Stimulated activated CD4-positive, alpha-beta T cell treated with anti-CD3 and anti-CD28 coated beads, Interleukin-1b, Interleukin-23, amount 100 ng/mL, for 24 hours (primary cell): Measurements from ENCODE around the gene AMDHD2.
"Not testable (repeated sequence)": the region's sequence is repeated elsewhere in the genome, so short reads cannot be mapped to it uniquely, and the experiment has no call there.

Source experiments
- DNase-seq, 4 experiments: peaks; one replicate each; pipeline ENCODE4 v3.0.0-alpha.2; 2020; ENCODE audit warnings: low read depth in 4 of 4, low spot score in 1 of 4

The AMDHD2 gene

DNA sequence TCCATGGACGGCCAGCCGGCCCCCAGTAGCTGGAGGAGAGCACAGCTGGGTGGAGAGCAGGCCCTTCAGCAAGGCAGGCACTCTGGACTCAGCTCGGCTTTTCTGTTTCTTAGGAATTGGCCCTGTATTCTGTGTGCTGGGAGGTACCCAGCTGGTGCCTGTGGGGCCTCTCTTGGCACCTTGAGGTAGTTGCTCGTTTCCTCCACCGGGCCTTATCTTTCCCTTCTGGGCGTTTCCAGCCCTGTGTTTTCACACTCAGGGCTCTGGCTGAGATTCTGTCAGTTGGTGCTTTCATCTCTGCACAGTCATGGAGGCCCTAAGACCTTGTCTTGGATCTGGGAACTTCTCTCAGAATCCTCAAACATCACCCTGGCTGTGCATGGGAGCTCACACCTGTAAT, 47.3 kb downstream of the AMDHD2 start:
- DNase-seq: not testable (repeated sequence)

DNA sequence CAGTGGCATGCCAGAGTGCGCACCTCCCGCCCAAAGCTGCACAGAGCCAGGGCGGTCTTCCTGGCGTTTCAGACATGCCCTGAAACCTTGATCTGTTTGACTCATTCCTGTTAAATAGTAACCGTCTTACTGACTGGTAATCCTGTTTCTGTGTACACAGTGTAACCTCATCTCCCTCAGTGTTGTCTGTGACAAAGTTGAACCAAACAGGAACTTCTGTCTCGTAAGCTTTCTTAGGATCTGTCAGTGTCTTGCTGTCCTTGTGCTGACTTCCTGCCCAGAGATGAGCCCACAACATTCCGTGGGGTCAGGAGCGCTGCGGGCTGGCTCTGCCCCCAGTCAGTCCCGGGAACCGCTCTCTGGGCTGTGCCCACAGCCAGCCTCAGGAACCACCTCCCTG, 48.4 kb downstream of the AMDHD2 start:
- not testable (repeated sequence) for DNase-seq

DNA sequence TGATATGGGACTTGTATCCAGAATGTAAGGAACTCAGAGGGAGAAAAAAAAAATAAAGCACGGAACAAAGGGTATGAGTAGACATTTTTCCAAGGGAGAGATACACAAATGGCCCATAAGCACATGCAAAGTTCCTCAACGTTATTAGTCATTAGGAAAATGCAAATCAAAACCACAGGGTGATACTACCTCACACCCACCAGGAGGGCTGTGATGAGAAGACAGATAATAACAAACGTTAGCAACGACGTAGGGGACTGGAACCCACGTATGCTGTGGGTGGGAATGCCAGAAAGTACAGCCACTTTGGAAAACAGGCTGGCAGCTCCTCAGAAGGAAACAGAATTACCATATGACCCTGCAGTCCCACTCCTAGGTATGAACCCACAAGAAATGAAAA, 52.5 kb downstream of the AMDHD2 start:
- not testable (repeated sequence) for DNase-seq

DNA sequence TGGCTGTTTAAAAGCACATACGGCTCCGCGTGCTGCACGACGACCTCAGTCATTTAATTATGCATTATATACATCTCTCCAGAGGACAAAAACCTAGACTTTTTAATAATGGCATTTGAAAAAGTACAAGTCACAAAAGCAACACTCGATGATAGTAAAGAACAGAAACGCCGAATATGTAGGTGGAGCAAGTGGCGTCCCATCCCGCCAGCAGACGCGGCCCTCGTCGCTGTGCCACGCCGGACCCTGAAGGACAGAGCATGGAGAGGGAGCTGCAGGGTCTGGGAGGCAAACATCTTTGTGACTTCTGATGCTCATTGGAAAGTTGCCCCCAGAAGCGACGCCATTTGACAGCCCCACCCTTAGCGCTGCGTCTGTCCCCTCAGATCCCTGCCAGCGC, 55.7 kb downstream of the AMDHD2 start:
- DNase-seq: not testable (repeated sequence)

DNA sequence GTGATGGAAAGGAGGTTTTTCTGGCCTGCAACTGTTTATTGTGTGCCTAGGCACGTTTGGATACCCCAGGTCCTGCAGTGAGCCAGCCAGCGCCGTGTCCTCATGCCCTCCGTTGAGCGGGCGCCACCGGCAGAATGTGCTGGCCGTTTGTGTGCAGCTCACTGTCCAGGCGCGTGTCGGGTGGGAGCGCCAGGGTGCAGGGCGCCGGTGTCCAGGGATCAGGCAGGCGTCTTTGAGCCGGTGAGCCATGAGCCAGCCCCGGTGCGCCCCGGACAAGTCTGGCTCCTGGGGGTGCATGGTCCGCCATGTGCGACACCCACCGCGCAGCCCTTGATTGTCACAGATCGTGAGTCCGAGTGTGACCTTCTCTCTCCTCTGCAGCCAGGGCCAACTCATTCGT, 56.9 kb downstream of the AMDHD2 start:
- not testable (repeated sequence) for DNase-seq

DNA sequence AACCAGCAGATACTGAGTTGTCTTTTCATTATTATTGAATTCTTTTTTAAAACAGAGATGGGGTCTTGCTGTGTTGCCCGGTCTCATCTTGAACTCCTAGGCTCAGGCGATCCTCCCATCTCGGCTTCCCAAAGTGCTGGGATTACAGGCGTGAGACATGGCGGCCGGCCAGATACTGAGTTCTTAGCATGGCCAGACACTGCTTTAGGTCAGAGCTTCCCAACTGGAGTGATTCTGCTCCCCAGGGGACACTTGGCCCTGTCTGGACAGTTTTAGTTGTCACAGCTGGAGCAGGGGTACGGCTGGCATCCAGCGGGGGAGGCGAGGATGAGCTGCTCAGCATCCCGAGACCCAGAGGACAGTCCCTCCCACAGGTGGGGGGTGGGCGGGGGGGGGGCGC, 58.7 kb downstream of the AMDHD2 start:
- not testable (repeated sequence) for DNase-seq

DNA sequence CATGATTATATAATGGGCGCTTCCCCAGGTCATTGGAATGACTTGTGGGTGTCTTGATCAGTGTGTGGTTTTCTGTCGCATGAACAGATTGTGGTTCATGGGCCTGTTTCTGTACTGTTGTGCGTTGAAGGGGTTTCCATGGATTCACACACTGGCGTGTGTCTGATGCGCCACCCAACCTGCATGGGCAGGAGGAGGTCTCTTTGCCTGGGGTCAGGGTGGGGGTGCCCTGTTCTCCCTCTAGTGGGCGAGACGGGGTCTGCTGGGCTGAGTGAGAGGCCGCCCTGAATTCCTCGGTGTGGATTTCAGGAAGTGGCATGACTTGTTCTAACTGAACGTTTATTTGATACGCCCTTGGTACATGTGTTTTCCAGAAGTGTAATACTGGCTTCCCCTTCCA, 60.0 kb downstream of the AMDHD2 start:
- DNase-seq: not testable (repeated sequence)

DNA sequence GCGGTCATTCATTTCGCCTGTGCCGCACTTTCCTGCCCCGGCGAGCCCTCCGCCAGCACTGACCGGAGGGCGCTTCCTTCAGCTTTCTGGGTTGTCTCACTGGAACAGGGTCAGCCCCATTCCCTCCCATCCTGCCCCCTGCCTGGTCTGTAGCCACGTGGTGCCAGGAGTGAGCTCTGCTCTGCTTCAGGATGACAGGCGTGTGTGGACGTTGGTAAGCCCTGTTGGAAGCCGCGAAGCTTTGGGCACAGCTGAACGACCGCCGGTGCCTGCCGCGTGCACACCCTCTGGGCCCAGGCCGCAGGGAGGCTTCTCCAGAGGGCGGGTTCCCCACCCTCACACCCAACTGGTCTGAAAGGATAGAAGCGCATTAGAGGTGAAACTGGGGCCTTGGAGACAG, 60.6 kb downstream of the AMDHD2 start:
- DNase-seq: not testable (repeated sequence)
